ENCODE measurements around the gene GPNMB. TPM values are rescaled to one million over a fixed set of nuclear protein-coding genes. Genes with fewer than 3 reads are reported as not detected.

Gene GPNMB
- total and polyA plus RNA-seq, 2 of the 13 experiments (the other 11 are each of a cell fraction or from before 2014, with no cell fraction given), result 1.1 to 1.6 TPM

DNA sequence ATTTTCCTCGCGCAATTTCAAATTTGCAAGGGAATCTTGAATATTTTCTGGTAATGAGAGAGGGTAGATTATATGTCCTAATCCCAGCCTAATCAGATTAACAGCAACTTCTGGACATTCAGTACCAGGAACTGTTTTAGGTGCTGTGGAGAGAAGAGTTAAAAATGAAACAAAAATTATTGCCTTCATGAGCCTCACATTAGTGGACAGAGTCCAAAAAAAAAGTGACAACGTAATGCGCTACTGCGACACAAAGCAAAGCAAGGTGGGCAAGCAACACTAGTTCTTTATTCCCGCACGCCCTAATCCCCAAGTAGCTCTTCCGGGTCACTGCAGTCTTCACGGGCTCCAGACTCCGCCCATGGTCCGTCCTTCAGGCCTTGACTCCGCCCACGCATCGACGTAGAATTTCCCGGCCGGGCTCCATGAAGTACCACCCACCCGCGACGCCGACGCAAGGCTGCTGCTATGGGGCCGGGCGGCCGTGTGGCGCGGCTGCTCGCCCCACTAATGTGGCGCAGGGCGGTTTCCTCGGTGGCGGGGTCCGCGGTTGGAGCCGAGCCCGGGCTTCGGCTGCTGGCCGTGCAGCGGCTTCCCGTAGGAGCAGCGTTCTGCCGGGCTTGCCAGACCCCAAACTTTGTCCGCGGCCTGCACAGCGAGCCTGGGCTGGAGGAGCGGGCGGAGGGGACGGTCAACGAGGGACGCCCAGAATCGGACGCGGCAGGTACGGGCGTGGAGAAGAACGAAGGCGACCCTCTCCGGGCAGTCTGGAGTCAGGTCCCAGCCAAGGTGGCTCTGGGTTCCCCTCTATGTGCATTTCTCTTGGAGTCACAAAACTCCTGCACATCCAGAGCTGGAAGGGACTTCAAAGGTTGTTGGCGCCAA is 52.6 kb downstream of the GPNMB start, which contains the start of gene MALSU1 (continued):
- TF ChIP-seq, protein P1, sequence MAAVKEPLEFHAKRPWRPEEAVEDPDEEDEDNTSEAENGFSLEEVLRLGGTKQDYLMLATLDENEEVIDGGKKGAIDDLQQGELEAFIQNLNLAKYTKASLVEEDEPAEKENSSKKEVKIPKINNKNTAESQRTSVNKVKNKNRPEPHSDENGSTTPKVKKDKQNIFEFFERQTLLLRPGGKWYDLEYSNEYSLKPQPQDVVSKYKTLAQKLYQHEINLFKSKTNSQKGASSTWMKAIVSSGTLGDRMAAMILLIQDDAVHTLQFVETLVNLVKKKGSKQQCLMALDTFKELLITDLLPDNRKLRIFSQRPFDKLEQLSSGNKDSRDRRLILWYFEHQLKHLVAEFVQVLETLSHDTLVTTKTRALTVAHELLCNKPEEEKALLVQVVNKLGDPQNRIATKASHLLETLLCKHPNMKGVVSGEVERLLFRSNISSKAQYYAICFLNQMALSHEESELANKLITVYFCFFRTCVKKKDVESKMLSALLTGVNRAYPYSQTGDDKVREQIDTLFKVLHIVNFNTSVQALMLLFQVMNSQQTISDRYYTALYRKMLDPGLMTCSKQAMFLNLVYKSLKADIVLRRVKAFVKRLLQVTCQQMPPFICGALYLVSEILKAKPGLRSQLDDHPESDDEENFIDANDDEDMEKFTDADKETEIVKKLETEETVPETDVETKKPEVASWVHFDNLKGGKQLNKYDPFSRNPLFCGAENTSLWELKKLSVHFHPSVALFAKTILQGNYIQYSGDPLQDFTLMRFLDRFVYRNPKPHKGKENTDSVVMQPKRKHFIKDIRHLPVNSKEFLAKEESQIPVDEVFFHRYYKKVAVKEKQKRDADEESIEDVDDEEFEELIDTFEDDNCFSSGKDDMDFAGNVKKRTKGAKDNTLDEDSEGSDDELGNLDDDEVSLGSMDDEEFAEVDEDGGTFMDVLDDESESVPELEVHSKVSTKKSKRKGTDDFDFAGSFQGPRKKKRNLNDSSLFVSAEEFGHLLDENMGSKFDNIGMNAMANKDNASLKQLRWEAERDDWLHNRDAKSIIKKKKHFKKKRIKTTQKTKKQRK (IDR thresholded peaks at IDR 0.05; ENCODE audit: low read length), result no peak
- TF ChIP-seq, protein P2, sequence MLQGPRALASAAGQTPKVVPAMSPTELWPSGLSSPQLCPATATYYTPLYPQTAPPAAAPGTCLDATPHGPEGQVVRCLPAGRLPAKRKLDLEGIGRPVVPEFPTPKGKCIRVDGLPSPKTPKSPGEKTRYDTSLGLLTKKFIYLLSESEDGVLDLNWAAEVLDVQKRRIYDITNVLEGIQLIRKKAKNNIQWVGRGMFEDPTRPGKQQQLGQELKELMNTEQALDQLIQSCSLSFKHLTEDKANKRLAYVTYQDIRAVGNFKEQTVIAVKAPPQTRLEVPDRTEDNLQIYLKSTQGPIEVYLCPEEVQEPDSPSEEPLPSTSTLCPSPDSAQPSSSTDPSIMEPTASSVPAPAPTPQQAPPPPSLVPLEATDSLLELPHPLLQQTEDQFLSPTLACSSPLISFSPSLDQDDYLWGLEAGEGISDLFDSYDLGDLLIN (CRISPR knock-in tag; IDR thresholded peaks at IDR 0.05; ENCODE audit: borderline replicate concordance), result no peak
- TF ChIP-seq, protein P3, sequence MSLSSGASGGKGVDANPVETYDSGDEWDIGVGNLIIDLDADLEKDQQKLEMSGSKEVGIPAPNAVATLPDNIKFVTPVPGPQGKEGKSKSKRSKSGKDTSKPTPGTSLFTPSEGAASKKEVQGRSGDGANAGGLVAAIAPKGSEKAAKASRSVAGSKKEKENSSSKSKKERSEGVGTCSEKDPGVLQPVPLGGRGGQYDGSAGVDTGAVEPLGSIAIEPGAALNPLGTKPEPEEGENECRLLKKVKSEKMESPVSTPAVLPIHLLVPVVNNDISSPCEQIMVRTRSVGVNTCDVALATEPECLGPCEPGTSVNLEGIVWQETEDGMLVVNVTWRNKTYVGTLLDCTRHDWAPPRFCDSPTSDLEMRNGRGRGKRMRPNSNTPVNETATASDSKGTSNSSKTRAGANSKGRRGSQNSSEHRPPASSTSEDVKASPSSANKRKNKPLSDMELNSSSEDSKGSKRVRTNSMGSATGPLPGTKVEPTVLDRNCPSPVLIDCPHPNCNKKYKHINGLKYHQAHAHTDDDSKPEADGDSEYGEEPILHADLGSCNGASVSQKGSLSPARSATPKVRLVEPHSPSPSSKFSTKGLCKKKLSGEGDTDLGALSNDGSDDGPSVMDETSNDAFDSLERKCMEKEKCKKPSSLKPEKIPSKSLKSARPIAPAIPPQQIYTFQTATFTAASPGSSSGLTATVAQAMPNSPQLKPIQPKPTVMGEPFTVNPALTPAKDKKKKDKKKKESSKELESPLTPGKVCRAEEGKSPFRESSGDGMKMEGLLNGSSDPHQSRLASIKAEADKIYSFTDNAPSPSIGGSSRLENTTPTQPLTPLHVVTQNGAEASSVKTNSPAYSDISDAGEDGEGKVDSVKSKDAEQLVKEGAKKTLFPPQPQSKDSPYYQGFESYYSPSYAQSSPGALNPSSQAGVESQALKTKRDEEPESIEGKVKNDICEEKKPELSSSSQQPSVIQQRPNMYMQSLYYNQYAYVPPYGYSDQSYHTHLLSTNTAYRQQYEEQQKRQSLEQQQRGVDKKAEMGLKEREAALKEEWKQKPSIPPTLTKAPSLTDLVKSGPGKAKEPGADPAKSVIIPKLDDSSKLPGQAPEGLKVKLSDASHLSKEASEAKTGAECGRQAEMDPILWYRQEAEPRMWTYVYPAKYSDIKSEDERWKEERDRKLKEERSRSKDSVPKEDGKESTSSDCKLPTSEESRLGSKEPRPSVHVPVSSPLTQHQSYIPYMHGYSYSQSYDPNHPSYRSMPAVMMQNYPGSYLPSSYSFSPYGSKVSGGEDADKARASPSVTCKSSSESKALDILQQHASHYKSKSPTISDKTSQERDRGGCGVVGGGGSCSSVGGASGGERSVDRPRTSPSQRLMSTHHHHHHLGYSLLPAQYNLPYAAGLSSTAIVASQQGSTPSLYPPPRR (CRISPR knock-in tag; IDR thresholded peaks at IDR 0.05; ENCODE audit: borderline replicate concordance), result no peak
- TF ChIP-seq, protein P4, sequence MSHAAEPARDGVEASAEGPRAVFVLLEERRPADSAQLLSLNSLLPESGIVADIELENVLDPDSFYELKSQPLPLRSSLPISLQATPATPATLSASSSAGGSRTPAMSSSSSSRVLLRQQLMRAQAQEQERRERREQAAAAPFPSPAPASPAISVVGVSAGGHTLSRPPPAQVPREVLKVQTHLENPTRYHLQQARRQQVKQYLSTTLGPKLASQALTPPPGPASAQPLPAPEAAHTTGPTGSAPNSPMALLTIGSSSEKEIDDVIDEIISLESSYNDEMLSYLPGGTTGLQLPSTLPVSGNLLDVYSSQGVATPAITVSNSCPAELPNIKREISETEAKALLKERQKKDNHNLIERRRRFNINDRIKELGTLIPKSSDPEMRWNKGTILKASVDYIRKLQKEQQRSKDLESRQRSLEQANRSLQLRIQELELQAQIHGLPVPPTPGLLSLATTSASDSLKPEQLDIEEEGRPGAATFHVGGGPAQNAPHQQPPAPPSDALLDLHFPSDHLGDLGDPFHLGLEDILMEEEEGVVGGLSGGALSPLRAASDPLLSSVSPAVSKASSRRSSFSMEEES (CRISPR knock-in tag; IDR thresholded peaks at IDR 0.05), result 0 out of 2 replicates have a peak, but pooled peaks have one; percentile 22
- TF ChIP-seq, protein P5, sequence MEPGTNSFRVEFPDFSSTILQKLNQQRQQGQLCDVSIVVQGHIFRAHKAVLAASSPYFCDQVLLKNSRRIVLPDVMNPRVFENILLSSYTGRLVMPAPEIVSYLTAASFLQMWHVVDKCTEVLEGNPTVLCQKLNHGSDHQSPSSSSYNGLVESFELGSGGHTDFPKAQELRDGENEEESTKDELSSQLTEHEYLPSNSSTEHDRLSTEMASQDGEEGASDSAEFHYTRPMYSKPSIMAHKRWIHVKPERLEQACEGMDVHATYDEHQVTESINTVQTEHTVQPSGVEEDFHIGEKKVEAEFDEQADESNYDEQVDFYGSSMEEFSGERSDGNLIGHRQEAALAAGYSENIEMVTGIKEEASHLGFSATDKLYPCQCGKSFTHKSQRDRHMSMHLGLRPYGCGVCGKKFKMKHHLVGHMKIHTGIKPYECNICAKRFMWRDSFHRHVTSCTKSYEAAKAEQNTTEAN (CRISPR knock-in tag; conservative IDR thresholded peaks at IDR 0.05), result 0 out of 2 replicates have a peak, but pooled peaks have one; percentile 39
- TF ChIP-seq GTF2F1 (IDR thresholded peaks at IDR 0.05; ENCODE audit: low read length) (no peak), HDAC1 (CRISPR knock-in tag; IDR thresholded peaks at IDR 0.05) (peak; percentile 92), KLF9 (CRISPR knock-in tag; IDR thresholded peaks at IDR 0.05; ENCODE audit: low read depth) (no peak), SALL1 (CRISPR knock-in tag; IDR thresholded peaks at IDR 0.05) (peak; percentile 87)
- TF ChIP-seq, protein P6, sequence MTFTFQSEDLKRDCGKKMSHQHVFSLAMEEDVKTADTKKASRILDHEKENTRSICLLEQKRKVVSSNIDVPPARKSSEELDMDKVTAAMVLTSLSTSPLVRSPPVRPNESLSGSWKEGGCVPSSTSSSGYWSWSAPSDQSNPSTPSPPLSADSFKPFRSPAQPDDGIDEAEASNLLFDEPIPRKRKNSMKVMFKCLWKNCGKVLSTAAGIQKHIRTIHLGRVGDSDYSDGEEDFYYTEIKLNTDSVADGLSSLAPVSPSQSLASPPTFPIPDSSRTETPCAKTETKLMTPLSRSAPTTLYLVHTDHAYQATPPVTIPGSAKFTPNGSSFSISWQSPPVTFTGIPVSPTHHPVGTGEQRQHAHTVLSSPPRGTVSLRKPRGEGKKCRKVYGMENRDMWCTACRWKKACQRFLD (CRISPR knock-in tag; IDR thresholded peaks at IDR 0.05; ENCODE audit: borderline replicate concordance), result no peak

Measured in HepG2 (cell line).